CD4-positive, alpha-beta T cell treated with Interferon alpha-2 for 1 hour (primary cell): ENCODE measurements around the gene TMEM126A.
A peak's percentile ranks its signal among the peaks of the same experiment; 100 is the strongest.
"Not testable (repeated sequence)": the region's sequence is repeated elsewhere in the genome, so short reads cannot be mapped to it uniquely, and the experiment has no call there.

ENCODE experiments used
- DNase-seq, 2 donors: peaks; one replicate each; pipeline ENCODE4 v3.0.0-alpha.2; 2020 to 2022

TMEM126A gene

DNA sequence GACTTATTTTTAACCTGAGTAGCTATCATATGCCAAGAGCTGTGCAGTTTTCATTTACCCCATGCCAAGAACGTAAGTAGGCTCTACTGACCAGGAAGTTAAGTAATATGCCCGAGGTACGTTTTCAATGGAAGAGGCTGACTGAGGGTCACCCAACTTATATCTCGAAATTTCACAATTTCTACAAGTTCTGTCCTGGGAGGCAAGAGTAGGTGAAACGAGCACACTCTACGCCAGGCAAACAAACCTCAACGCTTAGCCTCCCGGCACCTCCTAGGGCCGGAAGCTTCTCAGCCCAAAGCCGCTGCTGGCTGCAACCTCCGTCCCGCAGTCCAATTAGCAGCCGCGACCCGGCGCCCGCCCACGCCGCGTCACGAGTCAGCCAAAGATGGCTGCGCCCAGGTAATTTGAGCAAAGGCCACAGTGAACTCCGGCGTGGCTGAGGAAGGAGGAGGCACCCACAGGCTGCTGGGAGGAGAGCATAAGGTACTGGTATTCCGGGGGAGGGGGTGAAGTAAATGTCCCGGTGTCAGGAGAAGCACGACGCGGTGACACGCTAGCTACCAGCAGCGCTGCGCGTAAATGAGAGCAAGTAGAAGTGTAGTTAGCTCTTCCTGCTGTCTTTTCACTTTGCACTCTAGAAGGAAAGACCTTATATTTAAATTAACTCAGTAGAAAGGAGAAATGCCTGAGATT lies at the start of gene TMEM126A:
TSS of gene TMEM126A (plus strand) at position 364 of the 696 bp plus-strand sequence. CDS start 2,289 bp downstream, outside the sequence.
- DNase-seq, result peak; percentile 85 to 91

DNA sequence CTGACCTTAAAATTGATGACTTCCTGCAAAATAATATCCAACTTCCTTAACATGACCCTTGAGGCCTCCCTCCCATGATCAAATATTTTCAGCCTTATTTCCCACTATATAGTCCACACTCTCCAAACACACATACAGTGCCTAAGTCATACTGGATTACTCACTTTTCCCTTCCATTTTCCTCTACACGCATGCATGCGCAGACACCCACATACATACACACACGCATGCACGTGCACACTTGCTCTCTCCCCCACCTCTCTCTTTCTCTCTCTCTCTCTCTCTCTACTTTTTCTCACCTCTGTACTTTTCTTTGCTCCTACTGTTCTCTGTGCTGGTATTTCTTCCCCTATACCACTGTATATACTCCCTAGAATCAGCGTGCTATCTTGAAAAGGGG lies 48.7 kb upstream of the TMEM126A start:
- DNase-seq, result no peak

- DNase-seq, result no peak
Observed at GRCh38 chr11:85602526-85603213, 45.1 kb upstream of the TMEM126A start.

DNA sequence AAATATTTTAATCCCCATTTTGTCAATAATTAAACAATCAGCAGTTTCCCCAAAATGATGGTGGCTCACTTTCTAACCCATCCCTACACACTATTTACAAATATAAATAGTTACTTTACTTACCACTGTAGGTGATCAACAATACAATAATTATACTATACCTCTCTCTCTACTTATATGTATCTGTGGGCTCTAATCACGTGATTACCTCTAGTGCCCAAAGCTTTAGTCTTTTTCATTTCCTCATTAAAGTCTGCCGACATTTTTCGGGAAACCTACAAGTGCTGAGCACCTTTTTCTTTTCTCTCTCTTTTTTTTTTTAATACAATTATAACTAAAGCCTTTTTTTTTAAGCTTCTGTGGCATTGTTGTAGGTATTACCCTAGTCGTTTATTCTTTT lies 44.5 kb upstream of the TMEM126A start:
- no peak for DNase-seq

DNA sequence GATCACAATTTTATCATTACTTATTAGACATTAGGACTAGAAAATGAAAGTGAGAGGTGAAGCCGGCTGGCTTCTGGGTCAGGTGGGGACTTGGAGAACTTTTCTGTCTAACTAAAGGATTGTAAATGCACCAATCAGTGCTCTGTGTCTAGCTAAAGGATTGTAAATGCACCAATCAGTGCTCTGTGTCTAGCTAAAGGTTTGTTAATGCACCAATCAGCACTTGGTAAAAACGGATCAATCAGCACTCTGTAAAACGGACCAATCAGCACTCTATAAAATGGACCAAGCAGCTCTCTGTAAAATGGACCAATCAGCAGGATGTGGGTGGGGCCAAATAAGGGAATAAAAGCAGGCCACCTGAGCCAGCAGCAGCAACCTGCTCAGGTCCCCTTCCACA lies 41.5 kb upstream of the TMEM126A start:
- not testable (repeated sequence) for DNase-seq

GRCh38 chr11:85608621-85609020 lies 39.1 kb upstream of the TMEM126A start:
- not testable (repeated sequence) for DNase-seq

DNA sequence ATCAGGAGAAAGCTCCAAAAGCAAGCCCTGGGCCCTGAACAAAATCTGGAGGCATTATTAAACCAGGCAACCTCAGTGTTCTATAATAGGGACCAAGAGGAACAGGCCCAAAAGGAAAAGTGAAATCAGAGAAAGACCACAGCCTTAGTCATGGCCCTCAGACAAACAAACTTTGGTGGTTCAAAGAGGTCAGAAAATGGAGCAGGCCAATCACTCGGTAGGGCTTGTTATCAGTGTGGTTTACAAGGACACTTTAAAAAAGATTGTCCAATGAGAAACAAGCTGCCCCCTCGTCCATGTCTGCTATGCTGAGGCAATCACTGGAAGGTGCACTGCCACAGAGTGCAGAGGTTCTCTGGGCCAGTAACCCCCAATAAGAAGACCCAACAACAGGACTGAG lies 38.5 kb upstream of the TMEM126A start:
- not testable (repeated sequence) for DNase-seq

DNA sequence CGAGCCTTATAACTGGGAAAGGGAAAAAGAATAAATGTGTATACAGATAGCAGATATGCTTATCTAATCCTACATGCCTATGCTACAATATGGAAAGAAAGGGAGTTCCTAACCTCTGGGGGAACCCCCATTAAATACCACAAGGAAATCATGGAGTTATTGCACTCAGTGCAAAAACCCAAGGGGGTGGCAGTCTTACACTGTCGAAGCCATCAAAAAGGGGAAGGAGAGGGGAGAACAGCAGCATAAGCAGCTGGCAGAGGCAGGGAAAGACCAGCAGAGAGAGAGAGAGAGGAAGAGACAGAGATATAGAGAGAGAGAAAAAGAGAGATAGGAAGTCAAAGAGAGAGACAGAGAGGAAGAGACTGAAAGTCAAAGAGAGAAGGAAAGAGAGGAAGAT lies 36.1 kb upstream of the TMEM126A start:
- DNase-seq, result not testable (repeated sequence)

DNA sequence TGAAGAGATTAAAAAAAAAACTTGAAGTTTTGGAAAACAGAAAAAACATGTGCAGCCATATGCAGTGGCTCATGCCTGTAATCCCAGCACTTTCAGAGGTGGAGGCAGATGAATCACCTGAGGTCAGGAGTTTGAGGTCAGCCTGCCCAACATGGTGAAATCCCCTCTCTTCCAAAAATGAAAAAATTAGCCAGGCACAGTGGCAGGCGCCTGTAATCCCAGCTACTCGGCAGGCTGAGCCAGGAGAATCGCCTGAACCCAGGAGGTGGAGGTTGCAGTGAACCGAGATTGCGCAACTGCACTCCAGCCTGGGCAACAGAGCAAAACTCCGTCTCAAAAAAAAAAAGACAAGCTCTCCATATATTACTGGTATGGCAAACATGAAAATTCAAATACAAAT lies 28.3 kb upstream of the TMEM126A start:
- DNase-seq, result no peak

DNA sequence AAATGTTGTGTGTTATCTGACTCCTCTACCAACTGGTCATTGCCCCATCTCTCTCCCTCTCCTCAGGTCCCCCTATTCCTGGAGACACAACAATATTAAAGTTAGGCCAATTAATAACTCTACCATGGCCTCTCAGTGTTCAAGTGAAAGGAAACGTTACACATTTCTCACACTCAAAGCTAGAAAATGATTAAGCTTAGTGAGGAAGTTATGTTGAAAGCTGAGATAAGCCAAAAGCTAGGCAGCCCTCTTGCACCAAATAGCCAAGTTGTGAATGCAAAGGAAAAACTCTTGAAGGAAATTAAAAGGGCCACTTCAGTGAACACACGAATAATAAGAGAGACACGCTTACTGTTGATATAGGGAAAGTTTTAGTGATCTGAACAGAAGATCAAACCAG lies 27.5 kb upstream of the TMEM126A start:
- no peak for DNase-seq

DNA sequence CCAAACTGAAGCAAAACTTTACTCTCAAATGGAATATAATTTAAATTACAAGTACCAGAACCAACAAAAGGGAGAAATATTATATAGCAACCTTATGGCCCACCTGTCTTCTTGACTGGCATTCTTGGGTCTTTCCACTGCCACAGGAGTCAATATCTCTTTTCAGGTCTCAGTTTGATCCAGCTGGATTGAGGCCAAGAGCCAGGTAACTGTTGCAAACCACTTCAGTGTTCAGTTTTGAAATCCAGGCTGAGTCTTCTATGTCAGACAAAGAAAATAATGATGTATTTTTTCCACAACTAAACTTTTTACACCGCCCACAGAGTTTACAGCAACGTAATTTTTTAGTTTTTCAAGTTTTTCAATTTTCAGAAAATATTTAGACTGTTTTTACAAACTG lies 21.3 kb upstream of the TMEM126A start:
- DNase-seq, result no peak

- DNase-seq, result no peak
Observed at GRCh38 chr11:85627332-85627997, 20.3 kb upstream of the TMEM126A start, which contains the start of gene DLG2. Gene DLG2, minus strand, starts transcription at chr11:85627344.

DNA sequence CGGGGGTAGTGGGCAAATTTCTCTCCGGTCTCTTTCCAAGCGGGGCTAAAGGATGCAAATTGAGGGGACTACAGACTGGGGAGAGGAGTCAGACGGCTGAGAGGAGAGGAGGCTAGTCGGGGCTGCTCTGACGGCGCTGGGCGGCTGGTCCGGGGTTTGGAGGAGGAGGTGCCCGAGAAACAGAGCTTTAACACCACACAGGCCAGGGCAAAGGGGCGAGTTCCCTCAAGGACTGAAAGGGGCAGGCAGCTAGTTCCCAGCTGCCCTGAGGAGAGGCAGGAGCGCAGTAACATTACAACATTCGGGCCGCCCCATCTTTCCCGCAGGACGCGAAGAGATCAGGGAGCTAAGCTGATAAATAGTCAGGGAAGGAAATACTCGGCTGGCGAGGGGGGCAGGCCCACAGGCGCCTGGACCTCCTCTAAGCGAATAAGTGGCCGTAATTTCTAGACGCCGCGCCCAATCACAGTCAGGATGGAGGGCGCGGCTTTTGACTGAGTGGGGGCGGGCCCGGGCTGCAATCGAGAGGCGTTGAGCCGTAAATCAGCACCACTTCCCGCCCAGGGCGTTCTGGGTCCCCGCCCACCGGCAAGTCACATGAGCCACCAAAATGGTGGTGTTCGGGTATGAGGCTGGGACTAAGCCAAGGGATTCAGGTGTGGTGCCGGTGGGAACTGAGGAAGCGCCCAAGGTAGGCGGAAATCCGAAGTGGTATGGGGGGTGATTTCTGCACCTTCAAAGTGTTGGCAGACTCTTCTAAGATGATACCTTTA lies 19.6 kb upstream of the TMEM126A start, which contains the start of gene TMEM126B:
TSS of gene TMEM126B (plus strand) at position 596 of the 773 bp plus-strand sequence. CDS start at position 611, 15 bp downstream.
- peak; percentile 94 to 96 for DNase-seq

GRCh38 chr11:85628771-85629341 lies 18.9 kb upstream of the TMEM126A start:
- peak; percentile 51 to 76 for DNase-seq

- DNase-seq, result no peak
Observed at GRCh38 chr11:85634747-85635146, 13.0 kb upstream of the TMEM126A start.

DNA sequence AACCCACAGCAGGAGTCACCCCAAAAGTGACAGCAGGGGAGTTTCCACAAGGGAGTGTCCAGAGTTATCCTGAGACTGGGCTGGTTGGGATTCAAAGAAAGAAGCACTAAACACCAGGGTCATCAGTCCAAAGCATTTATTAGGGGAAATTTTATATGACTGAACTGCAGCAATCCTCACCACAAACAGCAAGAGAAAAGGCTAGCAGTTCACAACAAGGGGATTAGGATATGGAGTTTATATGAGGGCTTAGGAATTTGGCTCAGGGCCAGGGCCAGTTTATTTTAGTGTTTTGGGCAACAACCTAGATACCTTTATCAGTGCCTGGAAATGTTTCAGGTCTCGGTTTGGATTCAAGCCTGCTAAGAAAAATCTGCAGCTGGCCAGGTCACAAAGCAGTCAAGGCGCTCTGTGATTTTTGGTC lies 4.6 kb upstream of the TMEM126A start:
- DNase-seq, result no peak

GRCh38 chr11:85647078-85647477 lies 689 bp upstream of the TMEM126A start:
- no peak for DNase-seq

GRCh38 chr11:85651118-85651517 lies 3.4 kb downstream of the TMEM126A start:
- no peak for DNase-seq

GRCh38 chr11:85652786-85653447 lies 5.2 kb downstream of the TMEM126A start:
- no peak for DNase-seq

DNA sequence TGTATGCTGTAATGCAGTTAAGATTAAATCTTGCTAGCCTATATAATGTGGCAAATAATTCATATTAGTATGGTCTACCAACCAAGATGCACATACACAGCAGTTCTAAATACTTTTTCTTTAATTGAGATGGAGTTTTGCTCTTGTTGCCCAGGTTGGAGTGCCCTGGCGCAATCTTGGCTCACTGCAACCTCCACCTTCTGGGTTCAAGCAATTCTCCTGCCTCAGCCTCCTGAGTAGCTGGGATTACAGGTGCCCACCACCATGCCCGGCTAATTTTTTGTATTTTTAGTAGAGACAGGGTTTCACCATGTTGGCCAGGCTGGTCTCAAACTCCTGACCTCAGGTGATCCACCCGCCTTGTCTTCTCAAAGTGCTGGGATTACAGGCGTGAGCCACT lies 6.6 kb downstream of the TMEM126A start:
- not testable (repeated sequence) for DNase-seq

- no peak for DNase-seq
Observed at GRCh38 chr11:85656777-85657176, 9.0 kb downstream of the TMEM126A start.

DNA sequence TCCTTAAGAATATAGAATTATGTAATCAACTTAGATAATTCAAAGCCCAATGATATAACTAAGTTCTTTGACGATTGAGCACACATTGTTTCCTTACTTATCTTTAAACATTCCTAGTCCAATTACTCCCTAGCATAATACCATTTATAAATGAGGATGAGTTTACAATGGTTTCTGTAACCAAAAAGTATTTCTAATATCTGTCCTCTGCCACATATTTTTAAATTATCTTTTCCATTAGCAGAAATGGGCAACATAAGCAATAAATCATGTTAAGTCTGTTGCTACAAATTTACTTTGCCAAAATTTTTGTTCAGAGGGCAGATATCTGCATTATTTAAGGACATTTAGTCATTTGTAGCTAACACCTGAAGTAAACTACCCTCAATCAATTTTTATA lies 10.4 kb downstream of the TMEM126A start:
- DNase-seq, result no peak
